GM12878 (cell line): ENCODE data around the gene PPP1R12A.

Experiments used
- POLR2A ChIP-seq: IDR thresholded peaks from 2 replicates; pipeline ENCODE4 v1.6.1; 2011; ENCODE audit warnings: low read depth, mild to moderate bottlenecking, low read length
- ZNF207 ChIP-seq: fragments of 450-650 bp; IDR thresholded peaks from 2 replicates; pipeline ENCODE4 v1.6.1; 2014; ENCODE audit warnings: antibody characterized with exemption, mild to moderate bottlenecking, borderline replicate concordance
- TF ChIP-seq, protein P1 (sequence below), 3 experiments: IDR thresholded peaks in 2 of 3; conservative IDR thresholded peaks in 1 of 3; 2 replicates each; pipeline ENCODE4 v1.5.1; 2011; ENCODE audit warnings: low read depth in 3 of 3, low read length in 3 of 3, mild to moderate bottlenecking in 3 of 3, control low read depth in 2 of 3, moderate library complexity in 2 of 3, inconsistent platforms in 1 of 3, mixed read lengths in 1 of 3; ENCODE audit not compliant: control insufficient read depth in 2 of 3, insufficient read depth in 1 of 3; ENCODE audit errors: extremely low read depth in 1 of 3
- TF ChIP-seq, protein P2 (sequence below): IDR thresholded peaks from 2 replicates; pipeline ENCODE4 v1.6.1; 2012; ENCODE audit warnings: low read depth, low read length, improper control_type of control experiment

- no peak for TF ChIP-seq POLR2A
- TF ChIP-seq, protein P1, sequence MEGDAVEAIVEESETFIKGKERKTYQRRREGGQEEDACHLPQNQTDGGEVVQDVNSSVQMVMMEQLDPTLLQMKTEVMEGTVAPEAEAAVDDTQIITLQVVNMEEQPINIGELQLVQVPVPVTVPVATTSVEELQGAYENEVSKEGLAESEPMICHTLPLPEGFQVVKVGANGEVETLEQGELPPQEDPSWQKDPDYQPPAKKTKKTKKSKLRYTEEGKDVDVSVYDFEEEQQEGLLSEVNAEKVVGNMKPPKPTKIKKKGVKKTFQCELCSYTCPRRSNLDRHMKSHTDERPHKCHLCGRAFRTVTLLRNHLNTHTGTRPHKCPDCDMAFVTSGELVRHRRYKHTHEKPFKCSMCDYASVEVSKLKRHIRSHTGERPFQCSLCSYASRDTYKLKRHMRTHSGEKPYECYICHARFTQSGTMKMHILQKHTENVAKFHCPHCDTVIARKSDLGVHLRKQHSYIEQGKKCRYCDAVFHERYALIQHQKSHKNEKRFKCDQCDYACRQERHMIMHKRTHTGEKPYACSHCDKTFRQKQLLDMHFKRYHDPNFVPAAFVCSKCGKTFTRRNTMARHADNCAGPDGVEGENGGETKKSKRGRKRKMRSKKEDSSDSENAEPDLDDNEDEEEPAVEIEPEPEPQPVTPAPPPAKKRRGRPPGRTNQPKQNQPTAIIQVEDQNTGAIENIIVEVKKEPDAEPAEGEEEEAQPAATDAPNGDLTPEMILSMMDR (IDR thresholded peaks at IDR 0.05 in 2 of 3, conservative IDR thresholded peaks at IDR 0.05 in 1 of 3; ENCODE audit: control insufficient read depth in 2 of 3, extremely low read depth in 1 of 3, insufficient read depth in 1 of 3, low read depth in 3 of 3, low read length in 3 of 3): no peak
- no peak for TF ChIP-seq ZNF207
- TF ChIP-seq, protein P2, sequence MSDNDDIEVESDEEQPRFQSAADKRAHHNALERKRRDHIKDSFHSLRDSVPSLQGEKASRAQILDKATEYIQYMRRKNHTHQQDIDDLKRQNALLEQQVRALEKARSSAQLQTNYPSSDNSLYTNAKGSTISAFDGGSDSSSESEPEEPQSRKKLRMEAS: no peak
Observed at GRCh38 chr12:79897617-79898016, 37.3 kb downstream of the PPP1R12A start.
